ENCODE measurements around the gene STXBP5.

The STXBP5 gene

DNA sequence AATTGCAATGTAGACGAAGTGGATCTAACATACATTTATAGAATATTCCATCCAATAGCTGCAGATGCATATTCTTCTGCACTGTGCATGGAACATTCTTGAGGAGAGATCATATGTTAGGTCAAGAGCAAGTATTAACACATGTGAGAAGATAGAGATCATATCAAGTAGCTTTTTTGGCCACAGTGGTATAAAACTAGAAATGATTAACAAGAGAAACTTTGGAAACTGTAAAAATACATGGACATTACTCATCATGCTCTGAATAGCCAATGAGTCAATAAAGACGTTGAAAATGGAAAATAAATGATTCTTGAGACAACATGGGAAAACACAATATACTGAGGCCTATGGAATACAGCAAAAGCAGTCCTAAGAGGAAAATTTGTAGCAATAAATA, 94.2 kb downstream of the STXBP5 start:
- WGBS, 2 experiments (ENCODE audit: insufficient coverage in 2 of 2) = no CpG with 5 or more reads among the region's 2 CpGs
- Histone ChIP-seq H3K36me3 (ENCODE audit: control insufficient read depth, insufficient read depth, low read length) (peaks cover 53% of the 10 kb centered on the region), H3K9me3 (ENCODE audit: control insufficient read depth, low read length) (peaks cover 40% of the 10 kb centered on the region), H3K4me1 (ENCODE audit: control insufficient read depth, insufficient read depth, low read length, poor library complexity, severe bottlenecking) (no peaks in the 10 kb centered on the region), H3K4me3 (ENCODE audit: extremely low read depth, insufficient read depth, low read length, poor library complexity, severe bottlenecking) (no peak overlapping the region), H3K27ac (ENCODE audit: low read depth, low read length, severe bottlenecking) (no peak overlapping the region)

DNA sequence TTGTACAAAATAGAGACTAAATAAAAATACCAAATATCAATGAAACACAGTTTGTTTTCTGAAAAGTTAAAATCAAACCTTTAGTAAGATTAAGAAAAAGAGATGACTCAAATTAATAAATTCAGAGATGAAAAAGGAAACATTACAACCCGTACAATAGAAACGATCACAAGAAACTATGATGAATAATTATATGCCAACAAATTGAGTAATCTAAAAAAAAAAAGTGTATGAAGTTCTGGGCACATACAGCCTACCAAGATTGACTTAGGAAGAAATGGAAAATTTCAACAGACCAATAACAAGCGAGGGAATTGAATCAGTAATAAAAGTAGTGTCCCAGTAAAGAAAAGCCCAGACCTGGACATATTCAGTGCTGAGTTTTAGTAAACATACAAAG, 94.8 kb downstream of the STXBP5 start:
- H3K4me1 ChIP-seq (ENCODE audit: control insufficient read depth, insufficient read depth, low read length, poor library complexity, severe bottlenecking) = no peaks in the 10 kb centered on the region
- no peak overlapping the region for H3K4me3 ChIP-seq (ENCODE audit: extremely low read depth, insufficient read depth, low read length, poor library complexity, severe bottlenecking)
- peaks cover 45% of the 10 kb centered on the region for H3K9me3 ChIP-seq (ENCODE audit: control insufficient read depth, low read length)
- WGBS, 2 experiments (ENCODE audit: insufficient coverage in 2 of 2) = 80% methylated on average over 1 of the region's 3 CpGs; no CpG with 5 or more reads in 1 of the 2 experiments
- peaks cover 59% of the 10 kb centered on the region for H3K36me3 ChIP-seq (ENCODE audit: control insufficient read depth, insufficient read depth, low read length)
- H3K27ac ChIP-seq (ENCODE audit: low read depth, low read length, severe bottlenecking) = no peak overlapping the region

DNA sequence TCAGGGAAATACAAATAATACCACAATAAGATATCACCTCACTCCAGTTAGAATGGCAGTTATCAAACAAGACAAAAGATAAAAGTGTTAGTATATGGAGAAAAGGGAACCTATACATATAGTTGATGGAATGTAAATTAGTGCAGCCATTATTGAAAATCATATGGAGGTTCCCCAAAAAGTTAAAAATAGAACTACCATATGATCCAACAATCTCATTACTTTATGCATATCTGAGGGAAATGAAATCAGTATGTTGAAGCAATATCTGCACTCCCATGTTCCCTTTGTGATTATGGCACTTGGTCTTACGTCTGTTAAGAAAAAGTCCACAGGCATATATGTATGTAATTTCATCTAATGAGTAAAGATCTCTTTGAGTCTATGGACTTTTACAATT, 96.9 kb downstream of the STXBP5 start:
- Histone ChIP-seq H3K36me3 (ENCODE audit: control insufficient read depth, insufficient read depth, low read length) (peaks cover 56% of the 10 kb centered on the region), H3K27ac (ENCODE audit: low read depth, low read length, severe bottlenecking) (no peak overlapping the region), H3K4me1 (ENCODE audit: control insufficient read depth, insufficient read depth, low read length, poor library complexity, severe bottlenecking) (no peaks in the 10 kb centered on the region), H3K9me3 (ENCODE audit: control insufficient read depth, low read length) (peaks cover 44% of the 10 kb centered on the region), H3K4me3 (ENCODE audit: extremely low read depth, insufficient read depth, low read length, poor library complexity, severe bottlenecking) (no peak overlapping the region)
- WGBS, 2 experiments (ENCODE audit: insufficient coverage in 2 of 2) = 80% methylated on average over 1 of the region's 1 CpG; no CpG with 5 or more reads in 1 of the 2 experiments

DNA sequence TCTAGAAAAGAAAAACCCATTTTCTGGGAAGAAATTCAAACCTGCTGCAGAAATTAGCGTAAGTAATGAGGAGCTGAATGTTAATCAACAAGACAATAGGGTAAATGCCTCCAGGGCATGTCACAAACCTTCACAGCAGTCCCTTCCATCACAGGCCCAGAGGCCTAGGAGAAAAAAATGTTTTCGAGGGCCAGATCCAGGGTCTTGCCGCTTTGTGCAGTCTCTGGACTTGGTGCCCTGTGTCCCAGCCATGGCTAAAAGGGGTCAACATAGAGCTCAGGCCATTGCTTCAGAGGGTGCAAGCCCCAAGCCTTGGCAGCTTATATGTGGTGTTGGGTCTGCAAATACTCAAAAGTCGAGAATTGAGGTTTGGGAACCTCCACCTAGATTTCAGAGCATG, 99.8 kb downstream of the STXBP5 start:
- Histone ChIP-seq H3K4me3 (ENCODE audit: extremely low read depth, insufficient read depth, low read length, poor library complexity, severe bottlenecking) (no peak overlapping the region), H3K9me3 (ENCODE audit: control insufficient read depth, low read length) (peaks cover 24% of the 10 kb centered on the region), H3K36me3 (ENCODE audit: control insufficient read depth, insufficient read depth, low read length) (peaks cover 38% of the 10 kb centered on the region), H3K4me1 (ENCODE audit: control insufficient read depth, insufficient read depth, low read length, poor library complexity, severe bottlenecking) (no peaks in the 10 kb centered on the region), H3K27ac (ENCODE audit: low read depth, low read length, severe bottlenecking) (no peak overlapping the region)
- WGBS, 2 experiments (ENCODE audit: insufficient coverage in 2 of 2) = 94 to 96% methylated on average over 3 to 4 of the region's 4 CpGs

DNA sequence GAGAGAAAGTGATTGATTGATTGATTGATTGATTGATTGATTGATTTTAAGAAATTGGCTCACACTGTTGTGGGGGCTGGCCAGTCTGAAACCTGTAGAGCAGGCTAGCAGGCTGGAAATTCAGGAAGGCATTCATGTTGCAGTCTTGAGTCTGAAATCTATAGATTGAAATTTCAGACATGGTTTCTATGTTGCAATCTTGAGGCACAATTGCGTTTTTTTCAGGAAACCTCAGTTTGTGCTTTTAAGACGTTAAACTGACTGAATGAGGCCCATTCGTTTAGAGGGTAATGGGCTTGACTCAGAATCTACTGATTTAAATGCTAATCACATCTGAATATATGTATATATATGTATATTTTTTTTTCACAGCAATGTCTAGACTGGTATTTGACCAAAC, 106.3 kb downstream of the STXBP5 start:
- 83% methylated on average over 1 of the region's 3 CpGs; no CpG with 5 or more reads in 1 of the 2 experiments for WGBS, 2 experiments (ENCODE audit: insufficient coverage in 2 of 2)
- Histone ChIP-seq H3K36me3 (ENCODE audit: control insufficient read depth, insufficient read depth, low read length) (peaks cover 21% of the 10 kb centered on the region), H3K9me3 (ENCODE audit: control insufficient read depth, low read length) (no peaks in the 10 kb centered on the region), H3K27ac (ENCODE audit: low read depth, low read length, severe bottlenecking) (no peak overlapping the region), H3K4me3 (ENCODE audit: extremely low read depth, insufficient read depth, low read length, poor library complexity, severe bottlenecking) (no peak overlapping the region), H3K4me1 (ENCODE audit: control insufficient read depth, insufficient read depth, low read length, poor library complexity, severe bottlenecking) (no peaks in the 10 kb centered on the region)

DNA sequence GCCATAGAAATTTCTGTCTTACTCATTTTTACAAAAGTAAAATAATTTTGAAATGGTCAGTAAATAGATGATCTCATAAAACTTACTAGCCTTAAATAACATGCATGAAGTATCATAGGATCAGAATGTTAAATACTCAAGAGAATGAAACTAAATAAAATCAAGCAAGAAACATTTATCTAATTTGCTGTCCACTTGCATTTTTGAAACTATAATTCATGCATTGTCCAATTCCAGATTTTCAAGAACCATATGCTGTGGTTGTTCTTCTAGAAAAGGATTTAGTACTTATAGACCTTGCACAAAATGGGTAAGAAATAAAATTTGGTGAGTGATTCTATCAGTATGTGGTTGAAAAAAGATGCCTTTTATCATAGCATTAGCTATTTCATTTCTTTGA, 107.0 kb downstream of the STXBP5 start:
- Histone ChIP-seq H3K9me3 (ENCODE audit: control insufficient read depth, low read length) (no peaks in the 10 kb centered on the region), H3K36me3 (ENCODE audit: control insufficient read depth, insufficient read depth, low read length) (peaks cover 25% of the 10 kb centered on the region), H3K27ac (ENCODE audit: low read depth, low read length, severe bottlenecking) (no peak overlapping the region), H3K4me1 (ENCODE audit: control insufficient read depth, insufficient read depth, low read length, poor library complexity, severe bottlenecking) (no peaks in the 10 kb centered on the region), H3K4me3 (ENCODE audit: extremely low read depth, insufficient read depth, low read length, poor library complexity, severe bottlenecking) (no peak overlapping the region)

DNA sequence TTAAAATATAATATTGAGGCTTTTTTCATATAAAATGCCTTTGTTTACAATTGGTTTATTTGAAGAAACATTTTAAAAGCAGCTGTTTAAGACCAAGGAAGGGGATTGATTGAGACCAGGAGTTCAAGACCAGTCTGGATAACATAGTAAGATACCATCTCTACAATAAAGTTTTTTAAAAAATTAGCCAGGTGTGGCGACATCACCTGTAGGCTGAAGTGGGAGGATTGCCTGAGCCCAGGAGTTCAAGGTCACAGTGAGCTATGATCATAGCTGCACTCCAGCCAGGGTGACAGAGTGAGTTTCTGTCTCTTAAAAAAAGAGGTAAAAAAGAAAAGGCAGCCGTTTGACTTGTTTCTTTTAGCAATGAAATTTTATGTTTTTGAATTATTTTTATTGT, 117.0 kb downstream of the STXBP5 start:
- H3K4me3 ChIP-seq (ENCODE audit: extremely low read depth, insufficient read depth, low read length, poor library complexity, severe bottlenecking) = no peak overlapping the region
- peaks cover 33% of the 10 kb centered on the region for H3K36me3 ChIP-seq (ENCODE audit: control insufficient read depth, insufficient read depth, low read length)
- WGBS, 2 experiments (ENCODE audit: insufficient coverage in 2 of 2) = 100% methylated on average over 1 of the region's 2 CpGs
- no peaks in the 10 kb centered on the region for H3K4me1 ChIP-seq (ENCODE audit: control insufficient read depth, insufficient read depth, low read length, poor library complexity, severe bottlenecking)
- no peak overlapping the region for H3K27ac ChIP-seq (ENCODE audit: low read depth, low read length, severe bottlenecking)
- no peaks in the 10 kb centered on the region for H3K9me3 ChIP-seq (ENCODE audit: control insufficient read depth, low read length)

DNA sequence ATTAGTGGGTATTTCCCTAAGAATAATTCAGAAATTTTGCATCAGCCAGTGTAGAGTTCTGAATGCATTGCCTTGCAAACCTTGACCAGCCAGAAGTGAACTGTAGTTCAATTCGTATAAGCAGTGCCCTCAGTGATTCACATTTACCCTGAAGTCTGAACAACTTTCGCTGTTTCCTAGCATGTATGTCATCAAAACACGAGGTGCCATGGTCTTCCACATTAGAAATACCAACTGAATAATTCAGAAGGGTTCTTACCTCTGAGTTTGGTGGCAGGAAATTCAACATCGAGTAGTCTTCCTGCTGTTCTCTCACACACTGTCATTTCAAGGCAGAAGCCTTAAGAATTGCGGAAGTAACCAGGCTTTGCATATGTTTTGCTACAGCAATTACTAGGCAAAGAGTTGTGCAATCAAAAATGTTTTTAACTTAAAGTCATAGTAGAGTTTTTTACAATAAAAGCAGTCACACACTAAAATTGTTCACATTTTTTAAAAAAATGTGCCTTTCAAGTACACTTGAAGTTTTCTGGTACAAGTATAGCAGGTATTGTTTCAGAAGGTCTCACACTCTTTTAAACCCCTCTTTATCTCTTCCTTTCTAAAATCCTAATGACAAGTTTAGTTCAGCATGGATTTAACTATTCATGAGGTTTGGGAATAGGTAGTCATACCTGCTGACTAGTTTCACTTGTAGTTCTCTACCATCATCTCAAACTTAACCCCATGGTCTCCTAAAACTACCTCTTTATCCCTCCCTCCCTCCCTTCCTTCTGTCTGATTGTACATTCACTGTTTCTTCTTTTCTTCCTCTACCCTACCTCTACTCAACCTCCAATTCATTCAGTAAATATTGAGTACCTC, 118.3 kb downstream of the STXBP5 start:
- no peak overlapping the region for H3K27ac ChIP-seq (ENCODE audit: low read depth, low read length, severe bottlenecking)
- WGBS, 2 experiments (ENCODE audit: insufficient coverage in 2 of 2) = 88 to 91% methylated on average over 2 to 3 of the region's 5 CpGs

DNA sequence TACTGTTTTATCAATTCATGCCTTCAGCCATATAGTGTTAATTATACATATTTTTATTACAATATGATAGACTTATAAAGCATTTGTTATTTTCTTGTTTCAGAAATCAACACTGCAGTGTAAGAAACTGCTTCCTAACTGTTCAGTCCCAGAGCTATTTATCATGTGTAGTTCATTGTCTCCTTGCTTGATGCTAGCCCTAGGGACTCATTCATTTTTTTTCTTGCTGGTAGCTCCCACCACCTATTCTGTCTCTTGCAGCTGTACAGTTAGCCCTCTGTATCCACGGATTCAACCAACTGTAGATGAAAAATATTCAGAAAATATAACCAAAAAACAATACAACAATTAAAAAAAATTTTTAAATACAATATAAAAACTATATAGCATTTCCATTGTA, 121.3 kb downstream of the STXBP5 start:
- Histone ChIP-seq H3K4me1 (ENCODE audit: control insufficient read depth, insufficient read depth, low read length, poor library complexity, severe bottlenecking) (no peaks in the 10 kb centered on the region), H3K4me3 (ENCODE audit: extremely low read depth, insufficient read depth, low read length, poor library complexity, severe bottlenecking) (no peak overlapping the region), H3K36me3 (ENCODE audit: control insufficient read depth, insufficient read depth, low read length) (peaks cover 35% of the 10 kb centered on the region), H3K9me3 (ENCODE audit: control insufficient read depth, low read length) (no peaks in the 10 kb centered on the region), H3K27ac (ENCODE audit: low read depth, low read length, severe bottlenecking) (no peak overlapping the region)
- WGBS, 2 experiments (ENCODE audit: insufficient coverage in 2 of 2) = no CpG with 5 or more reads among the region's 1 CpG

More for the DNA sequence above, 118.3 kb downstream of the STXBP5 start:
- no peaks in the 10 kb centered on the region for H3K9me3 ChIP-seq (ENCODE audit: control insufficient read depth, low read length)
- no peaks in the 10 kb centered on the region for H3K4me1 ChIP-seq (ENCODE audit: control insufficient read depth, insufficient read depth, low read length, poor library complexity, severe bottlenecking)
- H3K36me3 ChIP-seq (ENCODE audit: control insufficient read depth, insufficient read depth, low read length) = peaks cover 38% of the 10 kb centered on the region
- H3K4me3 ChIP-seq (ENCODE audit: extremely low read depth, insufficient read depth, low read length, poor library complexity, severe bottlenecking) = no peak overlapping the region

DNA sequence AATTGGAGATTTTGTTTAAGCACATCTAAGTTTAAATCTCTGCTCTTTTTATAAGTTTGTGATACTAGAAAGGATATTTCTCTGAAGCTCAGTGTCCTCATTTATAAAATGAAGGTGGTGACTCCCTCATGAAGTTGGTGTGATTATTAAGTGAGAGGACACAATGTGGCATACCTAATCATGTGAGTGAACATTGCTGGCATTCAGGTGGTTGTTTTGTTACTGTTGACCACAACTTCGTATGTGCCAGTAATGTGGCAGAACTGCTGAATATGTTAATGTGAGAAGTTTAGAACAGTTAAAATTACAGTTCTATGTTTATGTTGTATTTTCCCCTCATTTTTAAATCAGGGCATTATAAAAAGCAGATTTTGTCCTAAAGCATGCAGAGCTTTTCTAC, 127.2 kb downstream of the STXBP5 start:
- H3K4me3 ChIP-seq (ENCODE audit: extremely low read depth, insufficient read depth, low read length, poor library complexity, severe bottlenecking) = no peak overlapping the region
- no peak overlapping the region for H3K27ac ChIP-seq (ENCODE audit: low read depth, low read length, severe bottlenecking)
- H3K9me3 ChIP-seq (ENCODE audit: control insufficient read depth, low read length) = no peaks in the 10 kb centered on the region
- WGBS, 2 experiments (ENCODE audit: insufficient coverage in 2 of 2) = no CpG with 5 or more reads among the region's 1 CpG
- H3K36me3 ChIP-seq (ENCODE audit: control insufficient read depth, insufficient read depth, low read length) = peaks cover 31% of the 10 kb centered on the region
- H3K4me1 ChIP-seq (ENCODE audit: control insufficient read depth, insufficient read depth, low read length, poor library complexity, severe bottlenecking) = no peaks in the 10 kb centered on the region

DNA sequence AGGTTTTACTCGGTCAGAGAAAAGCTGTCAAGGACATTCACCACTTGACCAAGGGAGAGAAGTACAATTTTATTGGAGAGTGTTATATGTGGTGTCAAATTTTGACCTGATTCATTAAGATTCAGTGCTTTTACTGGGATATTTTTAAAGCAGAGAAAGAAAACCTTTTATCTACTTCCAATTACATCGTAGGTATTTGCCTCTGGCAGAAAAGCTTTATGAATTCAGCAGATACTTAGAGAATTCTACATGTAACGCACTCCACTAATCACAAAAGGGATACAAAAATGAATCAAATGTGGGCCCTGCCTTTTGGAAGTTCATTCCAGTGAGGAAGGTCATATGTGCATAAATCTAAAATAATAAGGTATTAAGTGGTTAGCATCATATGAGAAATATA, 133.7 kb downstream of the STXBP5 start:
- no peak overlapping the region for H3K4me3 ChIP-seq (ENCODE audit: extremely low read depth, insufficient read depth, low read length, poor library complexity, severe bottlenecking)
- no peak overlapping the region for H3K27ac ChIP-seq (ENCODE audit: low read depth, low read length, severe bottlenecking)
- WGBS, 2 experiments (ENCODE audit: insufficient coverage in 2 of 2) = 100% methylated on average over 1 of the region's 3 CpGs
- no peaks in the 10 kb centered on the region for H3K4me1 ChIP-seq (ENCODE audit: control insufficient read depth, insufficient read depth, low read length, poor library complexity, severe bottlenecking)
- peaks cover 8% of the 10 kb centered on the region for H3K36me3 ChIP-seq (ENCODE audit: control insufficient read depth, insufficient read depth, low read length)
- H3K9me3 ChIP-seq (ENCODE audit: control insufficient read depth, low read length) = no peaks in the 10 kb centered on the region

All from mesodermal cell (in vitro differentiated cells).